Effector memory CD8-positive, alpha-beta T cell (primary cell): ENCODE results near the gene CEP295NL.
A peak's percentile ranks its signal among the peaks of the same experiment; 100 is the strongest.

ENCODE experiments used
- ATAC-seq: fragments of 150-1000 bp; cut with Tn5 transposase; replicated peaks from 2 replicates; pipeline ENCODE4 v1.10.0; 2021; ENCODE audit warnings: mild to moderate bottlenecking, moderate library complexity
- DNase-seq, 3 experiments: peaks; one replicate each; pipeline ENCODE4 v3.0.0; 2021
- H3K27ac Mint-ChIP-seq, 2 donors: one replicate each; pipeline ENCODE4 v1.8.0; 2022; ENCODE audit warnings: mild to moderate bottlenecking in 2 of 2, mixed read lengths in 2 of 2, moderate library complexity in 2 of 2
- H3K27me3 Mint-ChIP-seq, 2 donors: one replicate each; pipeline ENCODE4 v1.8.0; 2022; ENCODE audit warnings: mixed read lengths in 2 of 2
- H3K36me3 Mint-ChIP-seq: one replicate; pipeline ENCODE4 v1.8.0; 2022; ENCODE audit warnings: mild to moderate bottlenecking, moderate library complexity, mixed read lengths; ENCODE audit not compliant: insufficient read depth
- H3K4me1 Mint-ChIP-seq, 2 donors: one replicate each; pipeline ENCODE4 v1.8.0; 2022; ENCODE audit warnings: low read depth in 2 of 2, mixed read lengths in 2 of 2
- H3K4me3 Mint-ChIP-seq, 2 donors: one replicate each; pipeline ENCODE4 v1.8.0; 2022; ENCODE audit warnings: mild to moderate bottlenecking in 2 of 2, mixed read lengths in 2 of 2, moderate library complexity in 2 of 2
- H3K9me3 Mint-ChIP-seq, 2 donors: one replicate each; pipeline ENCODE4 v1.8.0; 2022; ENCODE audit warnings: mixed read lengths in 2 of 2

CEP295NL gene

GRCh38 chr17:78849026-78849425 is 54.0 kb downstream of the CEP295NL start:
- H3K27ac Mint-ChIP-seq, result no peak overlapping the region
- H3K4me3 Mint-ChIP-seq, result no peak overlapping the region
- DNase-seq, result no peak
- ATAC-seq, result no peak
- peaks cover 0 to 5% of the 10 kb centered on the region in 2 donors for H3K27me3 Mint-ChIP-seq
- no peaks in the 10 kb centered on the region for H3K36me3 Mint-ChIP-seq
- H3K9me3 Mint-ChIP-seq, result no peaks in the 10 kb centered on the region
- H3K4me1 Mint-ChIP-seq, result no peaks in the 10 kb centered on the region

GRCh38 chr17:78847052-78847451 is 55.9 kb downstream of the CEP295NL start:
- H3K27ac Mint-ChIP-seq, result no peak overlapping the region
- ATAC-seq (no peak), DNase-seq (no peak)
- peaks cover 0 to 8% of the 10 kb centered on the region in 2 donors for H3K4me1 Mint-ChIP-seq
- H3K36me3 Mint-ChIP-seq, result peaks cover 6% of the 10 kb centered on the region
- no peaks in the 10 kb centered on the region for H3K27me3 Mint-ChIP-seq
- no peaks in the 10 kb centered on the region for H3K9me3 Mint-ChIP-seq
- H3K4me3 Mint-ChIP-seq, result no peak overlapping the region

DNA sequence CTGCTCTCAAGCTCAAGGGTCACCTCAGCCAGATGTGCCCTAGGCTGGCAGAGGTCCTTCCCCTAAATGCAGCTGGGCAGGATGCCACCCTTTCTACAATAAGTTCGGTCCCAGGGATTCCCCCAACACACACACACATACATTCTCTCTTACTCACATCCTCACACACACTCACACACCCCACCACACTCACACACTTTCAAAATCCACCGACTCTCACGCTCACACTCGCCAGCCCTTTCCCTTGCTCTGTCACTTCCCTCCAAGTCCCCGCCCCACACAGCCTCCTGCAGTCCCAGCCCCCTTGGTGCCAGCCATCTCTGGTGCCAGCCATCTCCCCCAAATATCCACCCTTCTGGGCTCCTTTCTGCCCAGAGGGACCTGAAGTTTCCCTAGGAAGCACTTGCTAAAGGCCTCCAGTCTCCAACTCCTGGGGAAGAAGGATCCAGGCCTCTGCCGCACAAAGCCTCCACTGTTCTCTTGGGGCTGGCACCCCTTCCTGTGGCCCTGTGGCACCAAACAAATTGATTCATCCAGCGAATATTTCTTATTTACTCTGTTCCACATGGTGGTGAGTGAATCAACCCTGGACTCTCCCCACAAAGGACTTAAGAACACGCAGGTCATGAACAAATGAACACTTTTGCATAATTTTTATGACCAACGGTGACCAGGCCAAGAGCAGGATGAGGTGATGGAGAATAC is 58.5 kb downstream of the CEP295NL start:
- Mint-ChIP-seq H3K27me3 (no peaks in the 10 kb centered on the region), H3K27ac (no peak overlapping the region), H3K4me1 (peaks cover 12 to 19% of the 10 kb centered on the region in 2 donors), H3K36me3 (peaks cover 25% of the 10 kb centered on the region), H3K9me3 (no peaks in the 10 kb centered on the region), H3K4me3 (no peak overlapping the region)
- DNase-seq, result no peak
- ATAC-seq, result no peak

GRCh38 chr17:78842881-78843565 is 60.0 kb downstream of the CEP295NL start:
- DNase-seq, result peak; percentile 56 to 63 (median 60)
- Mint-ChIP-seq H3K27ac (no peak overlapping the region), H3K4me1 (peaks cover 24 to 30% of the 10 kb centered on the region in 2 donors), H3K27me3 (no peaks in the 10 kb centered on the region), H3K36me3 (peaks cover 39% of the 10 kb centered on the region), H3K9me3 (no peaks in the 10 kb centered on the region), H3K4me3 (no peak overlapping the region)
- no peak for ATAC-seq

- peaks cover 37 to 42% of the 10 kb centered on the region in 2 donors for H3K4me1 Mint-ChIP-seq
- H3K4me3 Mint-ChIP-seq, result peak within 1 kb of the TSS; percentile 87 to 92
- H3K9me3 Mint-ChIP-seq, result no peaks in the 10 kb centered on the region
These were observed 62.0 kb downstream of the CEP295NL start, which contains the start of gene USP36 for GRCh38 chr17:78840780-78841611. TSS of gene USP36 (minus strand) at chr17:78840814. CDS start at chr17:78836363, 4,451 bp downstream.

More at GRCh38 chr17:78840780-78841611, 62.0 kb downstream of the CEP295NL start, which contains the start of gene USP36:
- DNase-seq, result peak; percentile 100
- ATAC-seq, result peak; percentile 81
- H3K36me3 Mint-ChIP-seq, result peaks cover 58% of the 10 kb centered on the region
- H3K27me3 Mint-ChIP-seq, result no peaks in the 10 kb centered on the region
- peak within 1 kb of the TSS; percentile 95 to 98 for H3K27ac Mint-ChIP-seq
